ENCODE data around the gene C12orf76.
"Not testable (repeated sequence)": the region's sequence is repeated elsewhere in the genome, so short reads cannot be mapped to it uniquely, and the experiment has no call there.

Gene C12orf76

DNA sequence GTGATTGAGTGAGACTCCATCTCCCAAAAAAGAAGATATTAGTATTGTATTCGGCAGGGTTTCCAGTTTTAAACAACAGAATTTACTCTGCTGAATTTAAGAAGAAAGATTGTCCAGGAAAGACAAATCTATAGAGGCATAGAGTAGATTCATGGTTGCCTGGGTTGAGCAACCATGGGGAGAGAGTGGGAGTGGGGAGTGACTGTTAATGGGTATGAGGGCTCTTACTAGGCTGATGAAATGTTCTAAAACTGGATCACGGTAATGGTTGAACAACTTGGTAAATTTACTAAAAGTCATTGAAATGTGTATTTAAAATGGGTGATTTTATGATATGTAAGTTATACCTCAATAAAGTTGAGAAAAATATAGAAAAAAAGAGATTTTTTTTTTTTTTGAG, 13.9 kb upstream of the C12orf76 start:
- no peak for DNase-seq

DNA sequence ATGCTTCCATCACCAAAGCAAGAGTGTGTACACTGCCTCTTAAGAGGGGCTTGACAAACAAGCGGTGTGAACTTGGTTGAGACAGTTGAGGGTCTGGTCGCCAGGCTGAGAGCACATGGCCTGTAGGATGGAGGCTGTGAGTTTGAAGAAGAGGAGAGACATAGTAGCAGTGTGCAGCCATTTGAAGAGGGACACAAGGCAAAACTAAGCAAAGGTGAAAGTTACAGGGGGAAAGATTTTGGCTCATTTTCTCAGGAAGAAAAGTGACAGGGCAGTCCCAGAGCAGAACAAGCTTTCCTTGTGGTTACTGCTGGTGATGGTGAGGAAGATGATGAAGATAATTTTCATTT, 11.3 kb upstream of the C12orf76 start:
- no peak for DNase-seq

DNA sequence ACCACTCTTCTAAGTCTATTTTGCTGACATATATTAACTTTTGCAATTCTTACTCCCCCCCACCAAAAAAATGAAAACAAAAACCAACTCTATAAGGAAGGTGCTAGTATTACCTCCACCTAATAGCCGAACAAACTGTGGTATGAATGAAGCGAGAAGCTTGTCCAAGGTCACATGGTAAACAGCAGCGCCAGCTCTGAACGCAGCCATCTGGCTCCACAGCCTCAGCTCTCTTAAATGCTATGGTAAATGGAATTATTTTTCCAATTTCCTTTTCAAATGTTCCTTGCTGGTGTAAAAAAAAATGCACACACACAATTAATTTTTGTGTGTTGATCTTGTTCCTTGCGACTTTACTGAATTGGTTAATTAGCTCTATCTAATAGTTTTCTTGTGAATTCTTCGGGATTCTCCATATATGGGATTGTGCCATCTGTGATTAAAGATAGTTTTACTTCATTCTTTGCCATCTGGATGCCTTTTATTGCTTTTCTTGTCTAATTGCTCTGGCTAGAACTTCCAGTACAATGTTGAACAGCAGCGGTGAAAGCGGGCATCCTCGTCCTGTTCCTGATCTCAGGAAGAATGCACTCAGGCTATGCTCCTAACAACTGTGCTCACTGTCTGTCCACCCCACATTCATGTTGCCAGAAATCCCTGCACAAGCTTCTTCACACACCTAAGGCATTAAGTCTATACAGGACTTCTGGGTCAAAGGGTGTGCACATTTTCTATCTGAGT, 10.7 kb upstream of the C12orf76 start:
- no peak for DNase-seq

DNA sequence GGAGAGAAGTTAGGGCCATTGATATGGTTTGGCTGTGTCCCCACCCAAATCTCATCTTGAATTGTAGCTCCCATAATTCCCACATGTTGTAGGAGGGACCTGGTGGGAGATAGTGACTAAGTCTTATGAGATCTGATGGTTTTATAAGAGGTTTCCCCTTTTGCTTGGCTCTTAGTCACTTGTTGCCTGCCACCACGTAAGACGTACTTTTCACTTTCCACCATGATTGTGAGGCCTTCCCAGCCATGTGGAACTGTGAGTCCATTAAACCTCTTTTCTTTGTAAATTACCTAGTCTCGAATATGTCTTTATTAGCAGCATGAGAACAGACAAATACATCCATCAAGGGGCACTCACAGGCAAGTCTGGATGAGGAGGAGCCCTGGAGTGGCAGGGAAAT, 8.3 kb upstream of the C12orf76 start:
- DNase-seq: not testable (repeated sequence)

DNA sequence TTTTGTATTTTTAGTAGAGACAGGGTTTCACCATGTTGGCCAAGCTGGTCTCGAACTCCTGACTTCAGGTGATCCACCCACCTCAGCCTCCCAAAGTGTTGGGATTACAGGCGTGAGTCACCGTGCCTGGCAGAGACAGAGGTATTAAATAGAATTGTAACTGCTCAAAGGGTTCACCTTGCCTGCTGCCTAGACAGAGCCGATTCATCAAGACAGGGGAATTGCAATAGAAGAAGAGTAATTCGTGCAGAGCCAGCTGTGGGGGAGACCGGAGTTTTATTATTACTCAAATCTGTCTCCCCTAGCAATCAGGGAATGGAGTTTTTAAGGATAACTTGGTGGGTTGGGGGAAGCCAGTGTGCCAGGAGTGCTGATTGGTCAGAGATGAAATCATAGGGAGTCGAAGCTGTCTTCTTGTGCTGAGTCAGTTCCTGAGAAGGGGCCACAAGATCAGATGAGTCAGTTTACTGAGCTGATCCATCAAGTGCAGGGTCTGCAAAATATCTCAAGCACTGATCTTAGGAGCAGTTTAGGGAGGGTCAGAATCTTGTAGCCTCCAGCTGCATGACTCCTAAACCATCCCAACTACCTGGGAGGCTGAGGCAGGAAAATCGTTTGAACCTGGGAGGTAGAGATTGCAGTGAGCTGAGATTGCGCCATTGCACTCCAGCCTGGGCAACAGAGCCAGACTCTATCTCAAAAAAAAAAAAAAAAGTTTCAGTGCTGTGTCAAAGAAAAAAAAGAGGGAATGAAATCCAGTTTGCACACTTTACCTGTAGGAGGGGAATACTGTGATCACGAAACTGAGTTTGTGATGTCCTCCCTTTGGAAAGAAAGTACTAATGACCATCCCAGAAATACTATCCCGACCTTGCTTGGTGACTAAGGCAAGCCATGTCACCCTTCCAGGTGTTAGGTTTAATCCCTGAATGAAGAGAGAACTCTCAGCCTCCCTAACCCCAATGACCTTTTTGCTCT, 7.3 kb upstream of the C12orf76 start:
- not testable (repeated sequence) for DNase-seq

DNA sequence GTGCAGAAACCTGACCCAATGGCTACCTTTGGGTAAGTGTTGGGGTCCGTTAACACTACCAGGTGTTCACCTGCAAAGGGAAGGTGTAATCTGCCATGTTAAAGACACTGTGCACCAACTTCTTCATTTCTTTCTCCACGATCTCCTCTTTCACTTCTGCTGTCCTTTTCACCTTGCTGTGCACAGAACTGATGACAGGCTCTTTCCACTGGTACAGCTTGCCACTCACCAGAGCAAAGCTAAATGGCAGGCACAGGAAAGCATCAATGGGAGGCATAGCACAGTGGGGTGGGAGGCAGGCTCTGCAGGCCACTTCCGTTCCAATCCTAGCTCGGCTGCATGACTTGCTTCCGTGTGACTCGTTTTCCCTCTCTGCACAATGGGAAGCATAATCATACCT, 2.6 kb upstream of the C12orf76 start:
- DNase-seq: no peak

DNA sequence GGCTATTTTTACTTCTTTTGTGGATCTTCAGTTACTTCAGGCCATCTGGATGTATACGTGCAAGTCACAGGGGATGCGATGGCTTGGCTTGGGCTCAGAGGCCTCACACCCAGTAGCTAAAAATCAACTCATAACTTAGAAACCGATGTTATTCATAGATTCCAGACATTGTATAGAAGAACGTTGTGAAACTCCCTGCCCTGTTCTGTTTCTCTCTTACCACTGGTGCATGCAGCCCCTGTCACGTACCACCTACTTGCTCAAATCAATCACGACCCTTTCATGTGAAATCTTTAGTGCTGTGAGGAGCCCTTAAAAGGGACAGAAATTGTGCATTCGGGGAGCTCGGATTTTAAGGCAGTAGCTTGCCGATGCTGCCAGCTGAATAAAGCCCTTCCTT, 1.3 kb upstream of the C12orf76 start:
- not testable (repeated sequence) for DNase-seq

DNA sequence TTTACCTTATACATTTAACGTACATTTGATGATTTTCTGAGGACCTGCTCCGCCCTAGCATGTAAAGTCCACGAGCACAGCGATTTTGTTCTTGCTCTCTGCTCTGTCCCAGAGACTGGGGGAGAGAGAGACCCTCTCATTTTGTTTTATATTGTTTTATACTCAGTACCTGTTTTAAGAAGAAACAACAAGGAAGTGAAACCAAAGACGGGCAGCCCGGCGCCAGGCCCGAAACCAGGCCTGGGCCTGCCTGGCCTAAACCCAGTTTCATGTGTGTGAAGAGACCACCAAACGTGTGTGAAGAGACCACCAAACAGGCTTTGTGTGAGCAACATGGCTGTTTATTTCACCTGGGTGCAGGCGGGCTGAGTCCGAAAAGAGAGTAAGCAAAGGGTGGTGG, 712 bp upstream of the C12orf76 start:
- DNase-seq: not testable (repeated sequence)

DNA sequence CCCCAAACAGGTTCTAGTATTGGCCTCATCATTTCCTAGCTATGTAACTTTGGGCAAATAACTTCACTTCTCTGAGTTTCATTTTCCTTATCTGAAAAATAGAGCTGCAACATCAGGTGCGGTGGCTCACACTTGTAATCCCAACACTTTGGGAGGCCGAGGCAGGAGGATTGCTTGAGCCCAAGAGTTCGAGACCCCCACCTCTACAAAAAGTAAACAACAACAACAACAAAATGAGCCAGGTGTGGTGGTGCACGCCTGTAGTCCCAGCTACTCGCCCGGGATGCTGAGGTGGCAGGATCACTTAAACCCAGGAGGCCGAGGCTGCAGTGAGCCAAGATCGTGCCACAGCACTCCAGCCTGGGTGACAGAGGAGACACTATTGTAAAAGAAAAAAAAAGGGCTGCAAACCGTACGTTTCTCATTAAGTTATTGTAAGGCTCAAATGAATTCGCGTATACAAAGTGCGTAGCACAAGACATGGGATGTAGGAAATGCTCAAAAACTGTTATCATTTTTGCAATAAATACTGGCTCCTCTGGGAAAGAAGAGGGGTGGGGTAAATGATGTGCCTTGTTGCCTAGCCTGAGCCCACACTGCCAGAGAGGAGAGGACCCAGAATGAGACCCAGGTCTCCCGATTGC, 903 bp downstream of the C12orf76 start:
- DNase-seq: no peak

DNA sequence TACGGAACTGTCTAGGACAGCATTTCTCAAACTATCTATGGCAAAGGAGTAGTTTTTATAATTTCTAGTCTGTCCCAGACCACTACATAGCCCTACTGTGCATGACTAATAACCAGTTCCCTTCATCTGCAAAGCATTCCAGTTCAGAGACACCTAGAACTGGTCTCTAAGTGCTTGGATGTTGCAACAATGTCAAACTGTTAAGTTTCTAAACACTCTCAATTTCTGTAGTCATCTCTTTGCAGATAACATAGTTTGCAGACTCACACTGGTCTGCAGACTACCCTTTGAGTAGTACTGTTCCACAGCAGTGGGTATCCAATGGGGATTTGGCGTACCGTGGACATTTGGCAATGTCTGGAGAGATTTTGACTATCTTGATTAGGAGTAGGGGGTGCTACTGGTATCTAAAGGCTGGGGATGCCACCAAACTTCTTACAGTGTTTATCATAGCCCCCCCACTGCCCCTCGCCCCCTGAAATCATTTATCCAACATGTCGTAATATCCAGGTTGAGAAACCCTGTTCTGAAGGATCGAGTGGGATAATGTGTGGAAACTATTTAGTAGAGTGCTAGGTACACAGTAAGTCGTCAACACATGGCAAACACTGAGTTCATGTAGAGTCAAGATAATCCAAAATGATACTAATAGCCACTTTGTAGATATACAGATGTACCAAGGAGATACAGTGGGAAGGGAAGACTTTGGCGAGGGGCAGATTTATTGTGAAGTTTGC, 1.7 kb downstream of the C12orf76 start:
- DNase-seq: no peak

DNA sequence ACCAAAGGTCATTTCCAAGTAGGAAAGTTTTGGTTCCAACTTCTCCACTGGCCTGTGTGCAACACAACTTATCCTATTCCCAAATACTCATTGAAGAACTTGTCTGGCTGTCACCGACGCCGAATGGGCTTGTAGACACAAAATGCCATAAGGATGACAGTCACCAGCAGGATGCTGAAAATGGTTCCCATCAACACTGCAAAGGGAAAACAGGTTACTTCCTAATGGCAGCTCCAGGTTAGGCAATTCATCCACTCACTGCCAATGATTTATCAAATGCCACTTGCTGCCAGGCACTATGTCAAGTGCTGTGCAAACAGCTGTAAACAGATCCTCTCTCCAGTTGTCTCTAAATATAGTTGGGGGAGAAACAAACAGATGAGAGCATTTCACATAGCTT, 6.1 kb downstream of the C12orf76 start:
- no peak for DNase-seq

DNA sequence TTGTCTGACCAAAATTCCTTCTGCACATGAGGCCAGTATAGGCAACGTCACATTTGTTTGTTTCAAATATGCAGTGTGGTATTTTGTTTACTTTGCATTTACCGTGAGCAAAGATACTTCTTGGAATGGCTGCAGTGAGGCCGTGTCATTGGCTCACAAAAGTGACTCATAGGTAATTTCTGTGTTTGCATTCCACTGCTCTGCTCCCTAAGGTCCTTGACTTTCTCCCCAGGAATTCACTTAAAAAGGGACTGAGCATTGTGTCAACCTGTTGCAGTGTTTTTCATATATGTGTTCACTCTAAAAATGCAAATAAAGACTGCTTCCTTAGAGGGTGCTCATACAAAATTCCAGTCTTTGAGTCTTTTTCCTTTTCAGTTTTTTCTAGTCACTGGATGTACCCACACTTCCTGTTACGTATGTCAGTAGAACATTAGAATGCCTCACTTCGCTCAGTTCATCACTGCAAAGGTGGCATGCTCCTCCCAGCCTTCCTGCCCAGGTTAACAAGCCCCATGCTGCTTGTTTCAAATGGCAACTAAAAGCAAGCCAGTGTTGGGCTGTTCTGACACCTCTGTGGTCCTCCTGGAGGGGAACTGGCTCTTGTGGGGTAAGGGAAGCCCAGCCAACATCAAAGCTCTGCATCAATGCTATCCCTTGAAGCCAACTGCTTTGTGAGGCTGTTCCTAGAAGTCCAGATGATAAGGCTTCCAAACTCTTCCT, 9.1 kb downstream of the C12orf76 start:
- DNase-seq: no peak

DNA sequence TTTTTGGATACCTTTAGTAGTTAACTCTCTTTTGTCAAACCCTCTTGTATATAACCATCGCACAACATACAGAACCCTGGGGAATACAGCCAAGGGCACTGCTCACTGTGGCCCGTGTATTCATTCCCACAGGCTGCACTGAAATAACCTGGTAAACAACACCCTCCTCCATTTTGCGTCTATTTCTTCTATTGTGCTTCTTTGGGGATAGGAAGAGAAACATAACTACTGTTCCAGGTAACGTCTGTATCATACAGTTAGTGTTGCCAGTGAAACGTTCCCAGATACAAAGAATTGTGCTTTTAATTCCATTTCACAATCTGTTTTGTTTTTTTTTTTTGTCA, 9.6 kb downstream of the C12orf76 start:
- DNase-seq: no peak

DNA sequence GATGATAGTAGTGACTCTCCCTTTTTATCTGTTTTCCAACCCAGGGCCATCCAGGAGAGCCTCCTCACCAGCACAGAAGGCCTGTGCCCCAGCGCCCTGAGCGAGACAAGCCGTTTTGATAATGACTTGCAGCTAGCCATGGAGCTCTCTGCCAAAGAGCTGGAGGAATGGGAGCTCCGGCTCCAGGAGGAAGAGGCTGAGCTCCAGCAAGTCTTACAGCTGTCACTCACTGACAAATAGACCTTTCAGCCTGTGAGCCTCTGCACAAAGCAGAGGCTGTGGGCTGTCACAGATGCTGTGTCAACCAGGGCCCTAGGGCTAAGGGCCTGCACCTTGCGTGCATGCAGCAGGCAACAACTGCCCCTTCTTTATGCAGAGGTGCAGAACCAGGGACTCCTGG, 11.0 kb downstream of the C12orf76 start:
- no peak for DNase-seq

DNA sequence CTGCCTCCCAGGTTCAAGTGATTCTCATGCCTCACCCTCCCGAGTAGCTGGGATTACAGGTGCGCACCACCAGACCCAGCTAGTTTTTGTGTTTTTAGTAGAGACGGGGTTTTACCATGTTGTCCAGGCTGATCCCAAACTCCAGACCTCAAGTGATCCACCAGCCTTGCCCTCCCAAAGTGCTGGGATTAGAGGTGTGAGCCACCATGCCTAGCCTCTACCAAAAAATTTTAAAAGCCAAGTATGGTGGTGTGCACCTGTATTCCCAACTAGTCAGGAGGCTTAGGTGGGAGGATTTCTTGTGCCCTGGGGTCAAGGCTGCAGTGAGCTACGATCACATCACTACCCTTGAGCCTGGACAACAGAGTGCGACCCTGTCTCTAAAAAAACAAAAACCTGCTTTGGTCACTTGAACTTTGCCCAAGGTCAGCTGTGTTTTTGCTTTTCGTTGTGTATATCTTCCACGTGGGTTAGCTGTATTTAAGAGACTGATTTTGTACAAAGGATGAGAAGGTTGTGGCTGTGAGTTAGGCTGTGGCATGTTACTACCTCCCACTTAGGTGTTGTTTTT, 12.7 kb downstream of the C12orf76 start:
- DNase-seq: no peak

DNA sequence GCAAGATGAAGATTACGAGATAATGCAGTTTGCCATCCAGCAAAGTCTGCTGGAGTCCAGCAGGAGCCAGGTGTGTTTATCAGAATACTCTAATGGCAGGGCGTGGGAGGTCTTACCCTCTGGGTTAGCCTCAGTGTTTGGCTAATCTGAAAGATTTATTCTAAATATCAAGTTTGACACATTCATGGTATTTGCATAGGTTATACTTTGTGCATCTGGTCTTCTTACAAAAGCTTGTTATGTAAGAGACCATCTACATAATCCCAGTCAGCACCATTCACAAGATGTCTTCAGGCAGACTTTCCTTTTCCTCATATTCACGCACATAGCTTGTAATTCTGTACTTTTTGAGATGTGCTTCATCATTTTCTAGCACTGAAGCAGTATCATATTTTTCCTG, 14.4 kb downstream of the C12orf76 start:
- DNase-seq: no peak

DNA sequence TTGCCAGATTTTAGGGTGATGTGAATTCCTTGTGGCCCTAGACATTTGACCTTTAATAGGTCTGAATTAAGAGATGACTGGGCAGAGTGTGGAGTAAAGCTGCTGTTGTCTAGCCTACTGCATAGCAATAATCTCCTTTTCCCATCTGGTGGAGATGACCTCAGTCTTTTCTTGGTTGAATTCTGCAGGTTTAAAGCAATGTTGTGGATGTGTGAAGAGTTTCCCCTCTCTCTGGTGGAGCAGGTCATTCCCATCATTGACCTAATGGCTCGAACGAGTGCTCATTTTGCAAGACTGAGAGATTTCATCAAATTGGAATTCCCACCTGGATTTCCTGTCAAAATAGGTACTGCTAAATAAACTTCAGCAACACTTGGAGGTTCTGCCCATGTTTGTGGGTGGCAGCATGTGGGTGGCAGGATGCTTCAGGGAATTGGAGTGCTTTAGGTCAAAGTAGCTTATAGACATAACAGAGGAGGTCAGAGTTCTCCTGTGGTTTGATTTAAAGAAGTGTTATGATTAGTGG, 19.0 kb downstream of the C12orf76 start:
- no peak for DNase-seq

DNA sequence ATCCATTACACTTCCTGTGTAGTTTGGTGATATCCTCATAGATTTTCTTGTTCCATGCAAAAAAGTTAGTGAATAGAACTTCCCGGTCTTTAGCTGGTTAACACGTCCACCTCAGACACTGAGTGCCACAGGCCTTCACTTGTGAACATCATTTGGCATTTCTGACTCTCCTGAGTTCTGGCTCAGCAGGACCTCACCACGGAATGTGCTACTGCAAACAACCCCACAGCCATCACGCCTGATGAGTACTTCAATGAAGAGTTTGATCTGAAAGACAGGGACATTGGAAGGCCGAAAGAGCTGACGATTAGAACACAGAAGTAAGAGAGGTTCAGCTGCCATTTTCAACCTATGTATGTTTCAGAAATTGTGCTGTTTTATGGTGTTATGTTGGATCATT, 20.0 kb downstream of the C12orf76 start:
- DNase-seq: no peak

DNA sequence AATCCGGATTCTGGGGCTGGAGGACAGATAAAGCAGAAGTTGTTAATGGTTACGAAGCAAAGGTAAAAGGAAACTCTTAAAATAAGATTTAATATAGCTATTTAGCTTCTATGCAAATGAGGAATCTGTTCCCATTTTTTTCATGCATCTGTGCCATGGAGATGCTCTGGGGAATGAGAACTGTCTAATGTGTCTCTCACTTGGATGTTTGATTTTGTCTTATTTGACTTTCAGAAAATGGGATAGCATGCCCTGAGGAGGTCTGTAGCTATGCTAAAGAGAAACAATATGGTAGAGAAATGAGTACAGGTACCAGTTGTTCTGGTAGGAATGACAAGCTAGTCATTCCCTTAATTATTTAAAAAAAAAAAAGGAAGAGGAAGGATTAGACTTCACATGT, 24.3 kb downstream of the C12orf76 start:
- no peak for DNase-seq

DNA sequence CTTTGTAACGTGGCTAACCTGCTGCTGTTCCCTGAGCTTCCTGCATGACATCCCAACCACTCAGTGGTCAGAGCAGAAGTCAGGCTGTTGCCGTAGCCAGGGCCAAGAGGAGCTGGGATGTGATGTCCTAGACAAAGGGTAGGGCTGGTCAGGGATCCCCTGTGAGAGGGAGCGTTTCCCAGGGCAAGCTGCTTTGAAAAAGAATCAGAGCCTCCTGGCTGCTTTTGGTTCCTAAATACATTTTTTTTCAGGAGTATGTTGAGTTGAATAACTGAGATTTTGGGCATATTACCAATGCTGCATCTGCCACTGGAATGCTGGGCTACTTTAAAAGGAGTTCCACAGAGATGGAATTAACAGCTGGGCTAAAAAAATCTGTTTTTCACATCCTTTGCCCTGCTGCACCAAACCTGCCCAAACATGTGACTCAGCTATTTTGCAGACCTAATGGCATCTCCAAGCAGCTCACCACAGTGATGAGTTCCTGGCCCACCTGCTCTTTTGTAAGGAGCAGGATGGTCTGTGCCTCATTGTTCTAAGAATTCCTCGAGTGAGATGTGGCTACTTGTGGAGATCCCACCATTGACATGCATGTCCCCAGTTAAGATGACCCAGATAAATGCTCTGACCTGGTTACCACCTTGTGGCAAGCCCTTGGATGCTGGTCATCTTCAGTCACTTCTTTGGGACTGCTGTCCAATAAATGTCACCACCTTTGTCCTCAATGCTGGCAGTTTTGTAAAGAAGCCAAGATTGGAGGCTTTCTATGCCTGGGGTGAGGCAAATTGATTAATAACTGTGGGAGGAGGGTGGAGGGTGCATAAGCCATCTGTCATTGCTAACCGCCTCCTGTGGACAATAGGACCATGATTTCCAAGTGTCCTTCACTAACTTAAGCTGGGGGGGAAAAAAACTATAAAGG, 25.0 kb downstream of the C12orf76 start:
- no peak for DNase-seq

DNA sequence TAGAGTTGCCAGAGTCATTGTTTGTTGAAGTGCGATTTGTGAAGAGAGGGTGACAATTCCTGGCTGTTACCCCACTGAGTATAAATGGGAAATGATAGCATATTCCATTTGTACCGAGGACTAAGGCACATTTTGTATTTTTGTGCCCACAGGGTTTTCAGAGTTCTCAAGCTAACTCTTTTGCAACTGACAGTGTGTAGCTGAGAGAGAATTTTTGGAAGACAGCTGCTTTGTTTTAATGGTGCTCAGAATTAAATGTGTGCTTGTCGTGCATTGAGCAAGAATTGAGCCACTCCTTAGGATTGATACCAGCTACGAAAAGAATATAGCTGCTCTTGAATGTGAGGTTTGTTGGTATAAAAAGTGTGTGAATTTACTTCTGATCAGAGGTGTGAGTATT, 27.4 kb downstream of the C12orf76 start:
- DNase-seq: no peak
